ENCODE data around the gene OXER1.

The OXER1 gene

GRCh38 chr2:42799881-42800280, 35.9 kb upstream of the OXER1 start:
- no peak for TF ChIP-seq SUZ12 (IDR thresholded peaks at IDR 0.05; ENCODE audit: extremely low read depth, insufficient read depth, insufficient read length)
- no peak for TF ChIP-seq ZNF274 (IDR thresholded peaks at IDR 0.05; ENCODE audit: low read depth, low read length)
- no peak for TF ChIP-seq YY1 (IDR thresholded peaks at IDR 0.05; ENCODE audit: insufficient read depth, insufficient read length)
- Histone ChIP-seq H3K9ac (ENCODE audit: insufficient read length, low read depth) (no peak overlapping the region), H3K4me3 (ENCODE audit: insufficient read length, low read depth) (no peak overlapping the region)

GRCh38 chr2:42797281-42797680, 33.3 kb upstream of the OXER1 start:
- DNase-seq (ENCODE audit: low read depth, low spot score), result no peak
- H3K4me1 ChIP-seq (ENCODE audit: insufficient read depth, insufficient read length), result no peaks in the 10 kb centered on the region
- no peak overlapping the region for H3K9ac ChIP-seq (ENCODE audit: insufficient read length, low read depth)
- no peaks in the 10 kb centered on the region for H3K9me3 ChIP-seq (ENCODE audit: insufficient read depth, low read length)
- TF ChIP-seq ZNF274 (IDR thresholded peaks at IDR 0.05; ENCODE audit: low read depth, low read length) (no peak), YY1 (IDR thresholded peaks at IDR 0.05; ENCODE audit: insufficient read depth, insufficient read length) (no peak)
- H3K36me3 ChIP-seq (ENCODE audit: insufficient read depth, insufficient read length, low read length), result peaks cover 5% of the 10 kb centered on the region
- no peak overlapping the region for H3K4me3 ChIP-seq (ENCODE audit: insufficient read length, low read depth)
- no peaks in the 10 kb centered on the region for H3K27me3 ChIP-seq (ENCODE audit: insufficient read depth, insufficient read length)

More at GRCh38 chr2:42799881-42800280, 35.9 kb upstream of the OXER1 start:
- Histone ChIP-seq H3K27me3 (ENCODE audit: insufficient read depth, insufficient read length) (no peaks in the 10 kb centered on the region), H3K36me3 (ENCODE audit: insufficient read depth, insufficient read length, low read length) (peaks cover 5% of the 10 kb centered on the region), H3K9me3 (ENCODE audit: insufficient read depth, low read length) (no peaks in the 10 kb centered on the region), H3K4me1 (ENCODE audit: insufficient read depth, insufficient read length) (no peaks in the 10 kb centered on the region)
- DNase-seq (ENCODE audit: low read depth, low spot score), result no peak

GRCh38 chr2:42796427-42797248, 32.7 kb upstream of the OXER1 start:
- DNase-seq (ENCODE audit: low read depth, low spot score), result no peak
- TF ChIP-seq SUZ12 (IDR thresholded peaks at IDR 0.05; ENCODE audit: extremely low read depth, insufficient read depth, insufficient read length), result no peak
- TF ChIP-seq ZNF274 (IDR thresholded peaks at IDR 0.05; ENCODE audit: low read depth, low read length), result no peak
- no peak for TF ChIP-seq YY1 (IDR thresholded peaks at IDR 0.05; ENCODE audit: insufficient read depth, insufficient read length)
- H3K9me3 ChIP-seq (ENCODE audit: insufficient read depth, low read length), result no peaks in the 10 kb centered on the region
- H3K4me1 ChIP-seq (ENCODE audit: insufficient read depth, insufficient read length), result peaks cover 2% of the 10 kb centered on the region
- no peak overlapping the region for H3K4me3 ChIP-seq (ENCODE audit: insufficient read length, low read depth)
- no peak overlapping the region for H3K9ac ChIP-seq (ENCODE audit: insufficient read length, low read depth)
- peaks cover 5% of the 10 kb centered on the region for H3K36me3 ChIP-seq (ENCODE audit: insufficient read depth, insufficient read length, low read length)
- H3K27me3 ChIP-seq (ENCODE audit: insufficient read depth, insufficient read length), result no peaks in the 10 kb centered on the region

DNA sequence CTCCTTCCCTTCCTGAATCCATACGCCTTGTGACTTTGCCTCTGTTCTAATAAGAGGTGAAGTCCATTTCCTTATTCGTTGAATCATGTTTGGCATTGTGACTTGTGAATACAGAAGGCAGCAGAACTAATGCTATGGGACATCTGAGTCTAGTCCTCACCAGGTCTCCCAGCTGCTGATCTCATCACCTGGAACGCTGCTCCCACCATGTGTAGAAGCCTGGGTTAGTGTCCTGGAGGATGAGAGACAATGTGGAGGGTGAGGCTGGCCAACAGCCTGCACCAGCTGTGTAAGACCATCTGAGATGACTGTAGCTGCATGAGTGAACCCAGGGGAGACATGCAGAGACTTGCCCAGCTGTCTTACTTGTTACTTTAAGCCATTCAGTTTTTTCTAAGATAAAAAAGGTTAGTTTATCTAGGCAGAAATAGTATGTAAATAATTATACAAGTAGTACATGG, 31.9 kb upstream of the OXER1 start:
- Histone ChIP-seq H3K27me3 (ENCODE audit: insufficient read depth, insufficient read length) (no peaks in the 10 kb centered on the region), H3K36me3 (ENCODE audit: insufficient read depth, insufficient read length, low read length) (peaks cover 5% of the 10 kb centered on the region)

GRCh38 chr2:42795275-42795674, 31.3 kb upstream of the OXER1 start:
- H3K36me3 ChIP-seq (ENCODE audit: insufficient read depth, insufficient read length, low read length), result peaks cover 5% of the 10 kb centered on the region
- no peak for DNase-seq (ENCODE audit: low read depth, low spot score)
- H3K4me3 ChIP-seq (ENCODE audit: insufficient read length, low read depth), result no peak overlapping the region
- H3K9me3 ChIP-seq (ENCODE audit: insufficient read depth, low read length), result no peaks in the 10 kb centered on the region
- H3K27me3 ChIP-seq (ENCODE audit: insufficient read depth, insufficient read length), result no peaks in the 10 kb centered on the region
- peaks cover 8% of the 10 kb centered on the region for H3K4me1 ChIP-seq (ENCODE audit: insufficient read depth, insufficient read length)
- TF ChIP-seq SUZ12 (IDR thresholded peaks at IDR 0.05; ENCODE audit: extremely low read depth, insufficient read depth, insufficient read length) (no peak), YY1 (IDR thresholded peaks at IDR 0.05; ENCODE audit: insufficient read depth, insufficient read length) (no peak)
- H3K9ac ChIP-seq (ENCODE audit: insufficient read length, low read depth), result no peak overlapping the region

More for the DNA sequence above, 31.9 kb upstream of the OXER1 start:
- no peak for DNase-seq (ENCODE audit: low read depth, low spot score)
- TF ChIP-seq YY1 (IDR thresholded peaks at IDR 0.05; ENCODE audit: insufficient read depth, insufficient read length) (no peak), ZNF274 (IDR thresholded peaks at IDR 0.05; ENCODE audit: low read depth, low read length) (no peak), SUZ12 (IDR thresholded peaks at IDR 0.05; ENCODE audit: extremely low read depth, insufficient read depth, insufficient read length) (no peak)
- Histone ChIP-seq H3K9ac (ENCODE audit: insufficient read length, low read depth) (no peak overlapping the region), H3K9me3 (ENCODE audit: insufficient read depth, low read length) (no peaks in the 10 kb centered on the region), H3K4me1 (ENCODE audit: insufficient read depth, insufficient read length) (peaks cover 8% of the 10 kb centered on the region), H3K4me3 (ENCODE audit: insufficient read length, low read depth) (no peak overlapping the region)

- peaks cover 5% of the 10 kb centered on the region for H3K36me3 ChIP-seq (ENCODE audit: insufficient read depth, insufficient read length, low read length)
- TF ChIP-seq ZNF274 (IDR thresholded peaks at IDR 0.05; ENCODE audit: low read depth, low read length) (no peak), SUZ12 (IDR thresholded peaks at IDR 0.05; ENCODE audit: extremely low read depth, insufficient read depth, insufficient read length) (no peak), YY1 (IDR thresholded peaks at IDR 0.05; ENCODE audit: insufficient read depth, insufficient read length) (no peak)
- no peak overlapping the region for H3K9ac ChIP-seq (ENCODE audit: insufficient read length, low read depth)
- H3K4me3 ChIP-seq (ENCODE audit: insufficient read length, low read depth), result no peak overlapping the region
- H3K9me3 ChIP-seq (ENCODE audit: insufficient read depth, low read length), result no peaks in the 10 kb centered on the region
- H3K4me1 ChIP-seq (ENCODE audit: insufficient read depth, insufficient read length), result peaks cover 8% of the 10 kb centered on the region
- no peaks in the 10 kb centered on the region for H3K27me3 ChIP-seq (ENCODE audit: insufficient read depth, insufficient read length)
- no peak for DNase-seq (ENCODE audit: low read depth, low spot score)
Observed at GRCh38 chr2:42794271-42795046, 30.5 kb upstream of the OXER1 start.

Data from NT2/D1 (cell line).